GM12878 (cell line): ENCODE measurements around the gene TNFRSF9. TPM values are rescaled to one million over a fixed set of nuclear protein-coding genes. Genes with fewer than 3 reads are reported as not detected.

ENCODE experiments used
- ATAC-seq: fragments of 200-7000 bp; cut with Tn5 transposase; 3 replicates; pipeline ENCODE4 v1.9.1; 2020; ENCODE audit warnings: mild to moderate bottlenecking, moderate library complexity
- BruUV-seq: library from RNA; stranded (reverse); fragments of 400-500 nt; replicated peaks from 2 replicates; lab custom pipeline; 2021; lab: Mats Ljungman, UMichigan
- CTCF ChIA-PET: fragments of 300-600 bp; sonication (Branson Sonifier 250); formaldehyde crosslinking; extraction: SDS; loops from one replicate; lab custom pipeline; 2021; ENCODE audit warnings: inconsistent platforms; lab: Yijun Ruan, JAX
- POLR2A ChIA-PET: fragments of 350-600 bp; formaldehyde crosslinking; extraction: SDS; loops from one replicate; lab custom pipeline; 2021; ENCODE audit warnings: inconsistent platforms; lab: Charles Lee
- RAD21 ChIA-PET: fragments of 300-600 bp; sonication (Branson Sonifier 250); formaldehyde crosslinking; loops from one replicate; lab custom pipeline; 2023; ENCODE audit warnings: antibody characterized with exemption; ENCODE audit not compliant: unreplicated experiment; lab: Charles Lee
- SMC1A ChIA-PET: fragments of 300-600 bp; sonication (Branson Sonifier 250); formaldehyde crosslinking; loops from one replicate; lab custom pipeline; 2023; ENCODE audit not compliant: unreplicated experiment, uncharacterized antibody; lab: Charles Lee
- DNase-seq: peaks from one replicate; pipeline ENCODE4 v3.0.0-alpha.2; 2011; ENCODE audit warnings: low read depth, low spot score
- FAIRE-seq: peaks from 3 replicates; lab custom pipeline; 2011; peaks lifted over from hg19 to GRCh38; lab: Jason Lieb, UNC
- H2AFZ ChIP-seq: 2 replicates; pipeline ENCODE4 v1.6.0; 2011; ENCODE audit warnings: low read depth, low read length, control low read depth; ENCODE audit not compliant: control insufficient read depth
- H3K27ac ChIP-seq: 2 replicates; pipeline ENCODE4 v1.5.1; 2011; ENCODE audit warnings: control low read depth; ENCODE audit not compliant: control insufficient read depth, insufficient read depth
- H3K27me3 ChIP-seq, 2 experiments: replicated peaks in 1 of 2; 2 replicates each; pipeline versions ENCODE4 v1.6.0 to v1.6.1; 2011; ENCODE audit warnings: low read length in 1 of 2; ENCODE audit not compliant: control insufficient read depth in 2 of 2, insufficient read depth in 2 of 2
- H3K36me3 ChIP-seq, 2 experiments: 2 replicates each; pipeline ENCODE4 v1.5.1; 2011; ENCODE audit warnings: low read length in 1 of 2; ENCODE audit not compliant: control insufficient read depth in 2 of 2, insufficient read depth in 2 of 2
- H3K4me1 ChIP-seq: 2 replicates; pipeline ENCODE4 v1.6.1; 2011; ENCODE audit warnings: mild to moderate bottlenecking, low read length, moderate library complexity, mixed read lengths; ENCODE audit not compliant: control insufficient read depth, insufficient read depth
- H3K4me2 ChIP-seq: 2 replicates; pipeline ENCODE4 v1.6.0; 2011; ENCODE audit warnings: control low read depth; ENCODE audit not compliant: control insufficient read depth, insufficient read depth
- H3K4me3 ChIP-seq: fragments of 200-600 bp; sonication (generic); 2 replicates; pipeline ENCODE4 v1.5.1; 2016
- H3K79me2 ChIP-seq: 2 replicates; pipeline ENCODE4 v1.6.0; 2011; ENCODE audit warnings: low read length; ENCODE audit not compliant: control insufficient read depth, insufficient read depth
- H3K9ac ChIP-seq: 2 replicates; pipeline ENCODE4 v1.8.0; 2011; ENCODE audit warnings: low read length, control low read depth, mixed read lengths; ENCODE audit not compliant: control insufficient read depth, insufficient read depth
- H3K9me3 ChIP-seq: replicated peaks from 3 replicates; pipeline ENCODE4 v1.5.1; 2011; ENCODE audit warnings: mild to moderate bottlenecking, low read length; ENCODE audit not compliant: control insufficient read depth, insufficient read depth
- H4K20me1 ChIP-seq: 2 replicates; pipeline ENCODE4 v1.6.0; 2011; ENCODE audit not compliant: control insufficient read depth, insufficient read depth
- MTA2 ChIP-seq: fragments of 450-650 bp; IDR thresholded peaks from 2 replicates; pipeline ENCODE4 v1.6.1; 2016; ENCODE audit warnings: low read depth, mild to moderate bottlenecking, moderate library complexity
- MXI1 ChIP-seq: fragments of 150-350 bp; IDR thresholded peaks from 2 replicates; pipeline ENCODE4 v1.6.1; 2011; ENCODE audit warnings: low read depth, mild to moderate bottlenecking, inconsistent platforms, low read length, improper control_type of control experiment
- MYB ChIP-seq: fragments of 150-350 bp; IDR thresholded peaks from 2 replicates; pipeline ENCODE4 v1.6.1; 2014; ENCODE audit warnings: mild to moderate bottlenecking, low read depth, low read length, borderline replicate concordance
- NFYA ChIP-seq: IDR thresholded peaks from 2 replicates; pipeline ENCODE4 v1.6.1; 2011; ENCODE audit warnings: low read depth, mild to moderate bottlenecking, low read length, improper control_type of control experiment, borderline replicate concordance
- SPI1 ChIP-seq: IDR thresholded peaks from 2 replicates; pipeline ENCODE4 v1.6.1; 2011; ENCODE audit warnings: low read depth, mild to moderate bottlenecking, low read length, moderate library complexity, borderline replicate concordance; ENCODE audit not compliant: insufficient read depth
- SRF ChIP-seq, 2 experiments: IDR thresholded peaks; 2 replicates each; pipeline ENCODE4 v1.6.1; 2011; ENCODE audit warnings: low read depth in 2 of 2, low read length in 2 of 2, mild to moderate bottlenecking in 1 of 2, moderate library complexity in 1 of 2
- WRNIP1 ChIP-seq: IDR thresholded peaks from 2 replicates; pipeline ENCODE4 v1.6.1; 2011; ENCODE audit warnings: low read depth, low read length, improper control_type of control experiment, borderline replicate concordance
- WGBS: methylation state at CpG from one replicate; pipeline ENCODE4 v1.1.6; 2016; ENCODE audit warnings: low lambda C conversion rate; ENCODE audit not compliant: insufficient replicate concordance, insufficient coverage; ENCODE audit errors: missing lambda C conversion rate; 5-methylcytosine and 5-hydroxymethylcytosine counted together
- in situ Hi-C: fragments of 300-500 bp; cut with MboI; formaldehyde crosslinking; loops from 9 replicates; pipeline ENCODE4 v1.14.3; 2018; ENCODE audit warnings: mixed read lengths
- intact Hi-C: fragments of 100-400 bp; cut with micrococcal nuclease; formaldehyde crosslinking; loops from one replicate; pipeline ENCODE4 v1.14.2; 2022; ENCODE audit not compliant: unreplicated experiment
- polyA plus RNA-seq, 11 experiments: library from polyadenylated mRNA; depleted of rRNA in 4 of 11; unstranded in 6 of 11; stranded (reverse) in 5 of 11; fragments of >200 nt; fragmentation: Nextera tagmentation in 4 of 11; fragmentation: Illumina TruSeq in 1 of 11; extraction: Ambion mirVana in 4 of 11; extraction: Trizol in 1 of 11; gene quantifications; 1 replicate in 1 of 11; 2 replicates in 10 of 11; pipeline versions ENCODE4 v1.2.1 to v1.2.3, GENCODE V29; 2011 to 2016; ENCODE audit warnings: inconsistent platforms in 2 of 11, missing spikeins in 2 of 11, low read depth in 1 of 11
- total RNA-seq, 4 experiments: library from RNA; depleted of rRNA in 3 of 4; stranded (reverse); fragments of >200 nt in 3 of 4; fragmentation: Illumina TruSeq in 1 of 4; extraction: Trizol in 1 of 4; gene quantifications; 2 replicates each; pipeline versions ENCODE4 v1.2.1 to v1.2.3, GENCODE V29; 2013 to 2021
- TF ChIP-seq, protein P1 (sequence below): fragments of 450-650 bp; IDR thresholded peaks from 2 replicates; pipeline ENCODE4 v1.6.1; 2017; ENCODE audit warnings: mild to moderate bottlenecking, moderate library complexity

TNFRSF9 gene
- total and polyA plus RNA-seq, 10 of the 15 experiments (the other 5 are each of a cell fraction or from before 2014, with no cell fraction given), result 2.0 to 25.6 (median 5.8) TPM

GRCh38 chr1:7886405-7886745 is 54.3 kb downstream of the TNFRSF9 start:
- ChIA-PET RAD21 (no interaction called here), POLR2A (no interaction called here), SMC1A (no interaction called here), CTCF (no interaction called here)
- WGBS, result 36% methylated on average over 7 of the region's 7 CpGs
- TF ChIP-seq SPI1 (peak; percentile 32; the same call in 1 of the 2 replicates), MTA2 (no peak)
- DNase-seq (no peak), FAIRE-seq (no peak), ATAC-seq (no peak)
- H3K4me1 ChIP-seq, result no peaks in the 10 kb centered on the region
- no peaks in the 10 kb centered on the region for H3K27me3 ChIP-seq
- no peaks in the 10 kb centered on the region for H3K36me3 ChIP-seq
- in situ Hi-C loops (no loop called here), intact Hi-C loops (no loop called here)
- no peaks in the 10 kb centered on the region for H3K79me2 ChIP-seq
- H2AFZ ChIP-seq, result no peak overlapping the region
- no peak overlapping the region for H3K27ac ChIP-seq
- BruUV-seq, result no TSS peak
- no peak overlapping the region for H3K4me2 ChIP-seq
- H3K9ac ChIP-seq, result no peak overlapping the region
- no peak overlapping the region for H3K4me3 ChIP-seq
- H3K9me3 ChIP-seq, result no peaks in the 10 kb centered on the region
- H4K20me1 ChIP-seq, result no peaks in the 10 kb centered on the region

DNA sequence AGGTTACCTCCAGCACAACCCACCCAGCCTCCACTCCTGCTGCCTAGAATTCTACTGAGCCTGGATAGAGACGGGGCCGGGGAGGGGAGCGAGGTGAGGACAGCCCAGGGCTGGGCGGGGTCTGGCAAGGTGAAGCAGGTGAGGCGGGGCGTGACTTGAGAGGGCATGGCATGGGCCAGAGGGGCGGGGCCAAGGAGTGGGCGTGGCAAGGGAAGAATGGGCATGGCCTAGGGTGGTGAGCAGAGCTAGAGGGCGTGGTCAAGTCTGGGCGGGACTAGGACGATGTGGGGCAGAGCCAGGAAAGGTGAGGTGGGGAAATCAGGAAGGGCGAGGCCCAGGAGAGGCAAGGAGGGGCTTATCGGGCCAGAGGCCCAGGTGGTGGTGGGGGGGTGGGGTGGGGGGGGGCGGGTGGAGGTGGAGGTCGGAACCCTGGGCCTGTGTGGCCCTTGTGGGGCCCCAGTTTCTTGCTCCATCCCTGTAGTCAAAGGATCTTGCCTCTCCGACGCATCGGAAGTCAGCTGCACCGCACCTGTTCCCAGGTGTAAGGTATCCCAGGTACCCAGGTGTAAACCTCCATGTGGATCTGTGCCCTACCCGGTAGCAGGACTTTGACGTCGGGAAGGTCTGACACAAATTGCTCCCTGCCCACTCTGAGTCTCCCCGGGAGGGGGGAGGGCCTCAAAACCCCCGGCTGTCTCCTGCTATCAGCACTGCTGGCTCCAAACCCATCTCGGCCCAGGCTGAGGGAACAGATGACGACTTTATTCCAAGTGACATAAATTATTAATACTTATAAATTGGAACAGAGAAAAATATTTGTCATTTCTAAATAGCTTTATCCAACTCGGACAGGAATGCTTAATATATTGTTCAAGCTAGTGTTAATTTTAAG is 54.9 kb downstream of the TNFRSF9 start:
- H3K36me3 ChIP-seq, result no peaks in the 10 kb centered on the region
- FAIRE-seq (no peak), ATAC-seq (peak; percentile 64), DNase-seq (no peak)
- no peaks in the 10 kb centered on the region for H3K9me3 ChIP-seq
- in situ Hi-C loops (no loop called here), intact Hi-C loops (no loop called here)
- WGBS, result 46% methylated on average over 25 of the region's 27 CpGs
- POLR2A ChIA-PET, result no interaction called here
- no peak overlapping the region for H3K9ac ChIP-seq
- SMC1A ChIA-PET, result no interaction called here
- RAD21 ChIA-PET, result no interaction called here
- H3K27ac ChIP-seq, result no peak overlapping the region
- CTCF ChIA-PET, result no interaction called here
- no peak overlapping the region for H3K4me3 ChIP-seq
- H3K4me1 ChIP-seq, result no peaks in the 10 kb centered on the region
- BruUV-seq, result no TSS peak
- no peak overlapping the region for H2AFZ ChIP-seq
- H3K79me2 ChIP-seq, result no peaks in the 10 kb centered on the region
- H3K4me2 ChIP-seq, result no peak overlapping the region
- H3K27me3 ChIP-seq, result no peaks in the 10 kb centered on the region
- no peaks in the 10 kb centered on the region for H4K20me1 ChIP-seq
- TF ChIP-seq NFYA, result no peak
- TF ChIP-seq MYB, result no peak
- TF ChIP-seq SRF (IDR thresholded peaks at IDR 0.05; ENCODE audit: low read depth in 2 of 2, low read length in 2 of 2), result no peak
- TF ChIP-seq, protein P1, sequence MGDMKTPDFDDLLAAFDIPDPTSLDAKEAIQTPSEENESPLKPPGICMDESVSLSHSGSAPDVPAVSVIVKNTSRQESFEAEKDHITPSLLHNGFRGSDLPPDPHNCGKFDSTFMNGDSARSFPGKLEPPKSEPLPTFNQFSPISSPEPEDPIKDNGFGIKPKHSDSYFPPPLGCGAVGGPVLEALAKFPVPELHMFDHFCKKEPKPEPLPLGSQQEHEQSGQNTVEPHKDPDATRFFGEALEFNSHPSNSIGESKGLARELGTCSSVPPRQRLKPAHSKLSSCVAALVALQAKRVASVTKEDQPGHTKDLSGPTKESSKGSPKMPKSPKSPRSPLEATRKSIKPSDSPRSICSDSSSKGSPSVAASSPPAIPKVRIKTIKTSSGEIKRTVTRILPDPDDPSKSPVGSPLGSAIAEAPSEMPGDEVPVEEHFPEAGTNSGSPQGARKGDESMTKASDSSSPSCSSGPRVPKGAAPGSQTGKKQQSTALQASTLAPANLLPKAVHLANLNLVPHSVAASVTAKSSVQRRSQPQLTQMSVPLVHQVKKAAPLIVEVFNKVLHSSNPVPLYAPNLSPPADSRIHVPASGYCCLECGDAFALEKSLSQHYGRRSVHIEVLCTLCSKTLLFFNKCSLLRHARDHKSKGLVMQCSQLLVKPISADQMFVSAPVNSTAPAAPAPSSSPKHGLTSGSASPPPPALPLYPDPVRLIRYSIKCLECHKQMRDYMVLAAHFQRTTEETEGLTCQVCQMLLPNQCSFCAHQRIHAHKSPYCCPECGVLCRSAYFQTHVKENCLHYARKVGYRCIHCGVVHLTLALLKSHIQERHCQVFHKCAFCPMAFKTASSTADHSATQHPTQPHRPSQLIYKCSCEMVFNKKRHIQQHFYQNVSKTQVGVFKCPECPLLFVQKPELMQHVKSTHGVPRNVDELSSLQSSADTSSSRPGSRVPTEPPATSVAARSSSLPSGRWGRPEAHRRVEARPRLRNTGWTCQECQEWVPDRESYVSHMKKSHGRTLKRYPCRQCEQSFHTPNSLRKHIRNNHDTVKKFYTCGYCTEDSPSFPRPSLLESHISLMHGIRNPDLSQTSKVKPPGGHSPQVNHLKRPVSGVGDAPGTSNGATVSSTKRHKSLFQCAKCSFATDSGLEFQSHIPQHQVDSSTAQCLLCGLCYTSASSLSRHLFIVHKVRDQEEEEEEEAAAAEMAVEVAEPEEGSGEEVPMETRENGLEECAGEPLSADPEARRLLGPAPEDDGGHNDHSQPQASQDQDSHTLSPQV, result no peak
- TF ChIP-seq SPI1, result no peak
- no peak for TF ChIP-seq MXI1
- no peak for TF ChIP-seq WRNIP1
